GM19468 (cell line): ENCODE measurements around the gene ABCG4.
"Not testable (repeated sequence)": the region's sequence is repeated elsewhere in the genome, so short reads cannot be mapped to it uniquely, and the experiment has no call there.

Experiments used
- ATAC-seq: cut with Tn5 transposase; IDR thresholded peaks from one replicate; pipeline ENCODE4 v1.9.1; 2021; ENCODE audit warnings: mild to moderate bottlenecking, moderate library complexity, moderate number of reproducible peaks; ENCODE audit not compliant: unreplicated experiment; ENCODE audit errors: extremely low read depth

Gene ABCG4

DNA sequence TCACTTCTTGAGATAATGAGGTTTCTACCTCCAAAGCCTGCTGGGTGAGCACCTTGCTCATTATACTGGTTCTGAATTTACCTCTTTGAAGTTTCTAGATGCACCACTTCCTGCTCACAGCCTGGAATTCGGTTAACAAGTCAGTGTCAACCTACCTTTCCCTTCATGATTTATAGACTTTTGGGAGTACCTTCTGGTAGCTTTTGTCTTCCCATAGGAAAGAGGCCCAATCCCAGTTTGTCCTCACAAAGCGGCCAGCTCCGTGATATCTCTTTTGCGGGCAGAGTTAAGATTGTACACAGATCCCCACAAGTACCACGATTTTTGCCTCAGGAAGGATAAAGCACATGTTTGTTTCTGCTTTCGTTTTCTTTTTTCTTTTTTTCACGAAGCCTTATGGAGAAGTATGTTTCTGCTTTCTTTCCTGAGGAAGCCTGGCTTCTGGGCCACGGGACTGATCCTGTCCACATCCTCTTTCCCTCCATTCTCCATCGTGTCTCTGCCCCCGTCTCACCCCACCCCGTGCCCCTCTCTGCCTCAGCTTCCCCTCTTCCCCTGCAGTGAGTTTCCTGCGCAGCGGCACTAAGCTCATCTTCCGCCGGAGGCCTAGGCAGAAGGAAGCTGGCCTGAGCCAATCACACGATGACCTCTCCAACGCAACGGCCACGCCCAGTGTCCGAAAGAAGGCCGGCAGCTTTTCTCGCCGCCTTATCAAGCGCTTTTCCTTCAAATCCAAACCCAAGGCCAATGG is 33.2 kb upstream of the ABCG4 start:
- no peak for ATAC-seq

DNA sequence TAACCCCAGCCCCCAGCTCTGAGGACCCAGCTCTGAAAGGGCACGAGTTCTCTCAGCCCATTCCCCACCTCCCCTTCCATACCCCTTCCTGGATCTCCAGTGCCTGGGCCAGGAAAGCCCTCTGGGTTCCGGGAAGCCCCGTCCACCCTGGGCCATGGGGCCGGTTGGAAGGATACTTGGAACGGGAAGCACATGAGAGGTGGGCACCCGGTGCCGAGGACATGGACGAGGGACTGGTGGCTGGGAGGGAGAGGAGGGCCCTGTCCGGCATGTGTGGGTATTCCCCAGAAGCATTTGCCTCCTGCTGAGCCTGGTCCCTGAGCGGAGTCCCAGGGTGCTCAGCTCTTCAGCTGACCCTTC is 32.6 kb upstream of the ABCG4 start:
- ATAC-seq, result no peak

DNA sequence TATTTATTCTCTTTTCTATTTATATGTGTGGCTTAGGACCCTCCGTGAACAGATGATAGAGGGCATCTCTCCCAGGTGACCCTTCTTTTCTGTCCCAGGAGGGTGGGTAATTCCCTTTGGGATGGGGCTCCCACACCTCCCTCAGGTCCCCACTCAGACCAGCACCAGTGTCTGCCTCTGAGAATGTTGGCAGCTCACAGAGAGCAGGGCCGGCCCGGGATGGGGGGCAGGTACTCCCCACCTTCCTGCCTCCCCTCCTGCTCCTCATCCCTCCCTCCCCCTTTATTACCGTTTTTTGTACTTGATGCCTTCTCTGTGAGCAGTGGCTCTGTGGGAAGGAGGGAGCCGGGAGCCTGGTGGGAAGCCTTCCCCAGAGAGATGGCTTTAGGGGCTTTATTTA is 32.3 kb upstream of the ABCG4 start:
- no peak for ATAC-seq

DNA sequence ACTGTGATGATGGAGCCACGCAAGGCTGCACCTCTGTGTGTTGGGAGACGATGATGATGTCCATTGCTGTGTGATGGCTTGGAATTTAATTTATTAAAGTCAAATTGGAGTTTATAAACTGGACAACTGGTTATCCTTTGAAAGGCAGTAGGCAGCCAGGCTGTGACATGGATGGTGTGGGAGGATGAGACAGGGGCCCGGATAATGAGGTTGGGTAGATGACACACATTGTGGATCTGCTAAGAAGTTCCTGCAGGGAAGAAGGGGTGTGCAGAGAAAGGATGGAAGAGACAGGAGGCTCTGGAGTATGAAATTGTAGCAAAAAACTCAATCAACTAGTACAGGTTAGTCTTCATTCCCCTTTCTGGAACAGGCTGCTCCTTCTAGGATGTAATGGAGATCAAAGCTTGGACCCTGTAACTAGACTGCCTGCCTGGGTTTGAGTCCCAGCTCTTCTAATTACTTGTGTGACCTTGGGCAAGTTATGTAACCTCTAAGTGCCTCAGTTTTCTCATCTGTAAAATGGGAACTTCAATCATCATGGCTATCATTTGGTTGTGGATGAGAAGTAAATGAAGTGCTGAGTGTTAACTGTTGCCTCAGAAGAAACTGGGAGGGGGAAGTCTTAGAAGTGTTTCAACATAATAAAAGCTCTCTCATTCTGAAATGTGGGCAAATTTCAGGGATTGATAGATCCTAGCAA is 31.7 kb upstream of the ABCG4 start:
- no peak for ATAC-seq

DNA sequence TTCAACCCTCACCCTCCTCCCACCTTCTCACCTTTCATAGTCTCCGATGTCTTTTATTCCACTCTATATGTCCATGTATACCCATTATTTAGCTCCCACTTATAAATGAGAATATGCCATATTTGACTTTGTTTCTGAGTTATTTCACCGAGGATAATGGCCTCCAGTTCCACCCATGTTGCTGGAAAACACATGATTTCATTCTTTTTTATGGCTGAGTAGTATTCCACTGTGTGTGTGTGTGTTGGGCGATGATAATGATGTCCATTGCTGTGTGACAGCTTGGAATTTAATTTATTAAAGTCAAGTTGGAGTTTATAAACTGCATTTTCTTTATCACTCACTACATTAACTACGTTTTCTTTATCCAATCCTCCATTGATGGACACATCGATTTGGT is 30.6 kb upstream of the ABCG4 start:
- ATAC-seq, result no peak

DNA sequence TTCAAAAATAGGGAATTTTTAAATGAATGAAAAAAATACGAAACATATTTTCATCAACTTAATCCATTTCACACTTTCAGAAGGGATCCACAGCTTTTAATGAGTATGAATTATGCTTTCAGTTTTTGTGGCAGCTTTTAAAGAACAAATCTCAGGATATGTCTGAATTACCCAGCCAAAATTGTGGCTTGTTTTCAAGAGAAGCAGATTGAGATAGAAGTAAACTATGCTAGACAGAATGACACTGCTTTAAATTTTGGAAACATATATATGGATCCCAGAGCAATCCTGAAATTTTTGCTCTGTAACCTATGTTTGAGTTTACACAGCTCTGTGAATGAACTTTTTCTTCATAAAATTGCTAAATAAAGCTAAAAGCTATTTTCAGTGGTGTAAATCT is 29.9 kb upstream of the ABCG4 start:
- ATAC-seq, result no peak

DNA sequence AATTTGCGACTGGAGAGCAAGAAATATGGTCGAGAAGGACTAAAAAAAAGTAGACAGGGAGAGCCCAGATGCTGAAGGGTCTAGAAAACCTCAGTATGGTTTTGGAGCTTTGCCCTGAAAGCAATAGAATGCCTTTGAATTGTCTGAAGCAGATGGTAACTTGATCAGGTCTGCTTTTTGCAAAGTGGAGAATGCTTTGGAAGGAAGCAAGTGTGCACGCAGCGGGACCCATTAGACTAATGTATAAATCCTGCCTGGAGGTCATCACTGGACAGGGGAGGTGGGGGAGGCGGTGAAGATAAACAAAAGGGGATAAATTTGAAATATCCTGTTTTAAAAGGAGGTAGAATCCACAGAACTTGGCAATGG is 28.2 kb upstream of the ABCG4 start:
- no peak for ATAC-seq

DNA sequence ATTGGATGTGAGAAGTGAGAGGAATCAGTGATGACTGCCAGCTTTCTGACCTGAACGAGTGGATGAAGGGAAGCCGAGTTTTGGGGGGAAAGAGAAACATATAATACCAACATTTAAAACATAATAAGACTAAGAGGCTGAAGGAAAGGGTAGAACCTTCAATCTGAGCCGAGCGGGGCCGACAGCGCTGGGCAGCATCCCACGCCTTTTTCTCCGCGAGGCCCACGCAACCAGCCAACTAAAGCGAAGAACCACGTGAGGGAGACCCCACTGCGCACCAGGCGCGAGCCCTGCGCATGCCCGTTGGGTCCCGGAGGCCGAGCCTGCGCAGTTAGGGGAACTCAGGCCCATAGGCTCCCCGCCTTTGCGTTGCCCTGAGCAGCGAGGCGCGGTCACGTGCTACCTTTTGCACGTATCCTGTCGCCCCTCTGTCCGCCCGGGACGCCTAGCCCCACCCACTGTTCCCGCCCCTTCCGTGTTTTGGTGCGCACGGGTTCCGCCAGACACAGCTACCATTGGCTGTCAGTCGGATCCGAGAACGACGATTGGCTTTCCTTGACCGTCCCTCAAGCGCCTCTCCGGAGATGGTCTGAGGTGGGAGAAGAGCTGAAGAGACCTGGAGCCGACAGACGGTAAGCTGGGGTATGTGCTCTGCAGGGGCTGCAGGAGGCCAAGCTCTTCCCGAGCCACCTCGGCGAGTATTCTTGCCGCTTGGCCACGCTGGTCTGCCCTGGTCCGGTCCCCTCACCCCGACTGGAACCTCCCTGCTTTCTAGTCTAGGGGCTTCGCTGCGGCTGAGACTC is 27.6 kb upstream of the ABCG4 start, which contains the start of gene HINFP:
TSS of gene HINFP (plus strand) at position 573 of the 803 bp plus-strand sequence. CDS start 5,365 bp downstream, outside the sequence.
- peak; percentile 93 for ATAC-seq

DNA sequence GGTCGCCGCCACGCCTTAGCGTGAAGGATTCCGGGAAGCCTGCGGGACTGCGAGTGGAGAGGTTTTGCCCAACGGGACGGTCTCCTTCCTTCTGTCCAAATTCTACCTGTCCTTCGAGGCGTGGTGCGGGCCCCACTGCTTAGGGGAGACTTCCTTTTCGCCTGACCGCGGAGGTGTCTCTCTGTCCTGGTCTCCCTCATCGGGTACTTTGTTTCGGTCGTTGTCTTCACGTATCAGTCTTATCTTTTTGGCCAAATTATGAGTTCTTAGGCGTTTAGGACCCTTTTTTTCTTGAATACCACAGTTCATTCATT is 27.1 kb upstream of the ABCG4 start:
- ATAC-seq, result no peak

DNA sequence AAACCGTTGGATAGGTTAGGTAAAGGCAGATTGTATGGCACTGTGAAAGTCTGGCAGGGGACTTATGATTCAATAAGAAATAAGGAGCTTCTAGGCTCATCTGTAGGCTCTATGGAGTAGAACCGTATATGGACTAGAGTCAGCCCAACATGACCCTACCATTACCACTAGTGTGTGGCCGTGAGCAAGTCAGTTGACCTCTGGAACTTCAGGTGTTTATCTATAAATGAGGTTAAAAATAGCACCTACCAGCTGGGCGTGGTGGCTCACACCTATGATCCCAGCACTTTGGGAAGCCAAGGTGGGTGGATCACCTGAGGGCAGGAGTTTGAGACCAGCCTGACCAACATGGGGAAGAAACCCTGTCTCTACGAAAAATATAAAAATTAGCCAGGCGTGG is 23.0 kb upstream of the ABCG4 start:
- no peak for ATAC-seq

DNA sequence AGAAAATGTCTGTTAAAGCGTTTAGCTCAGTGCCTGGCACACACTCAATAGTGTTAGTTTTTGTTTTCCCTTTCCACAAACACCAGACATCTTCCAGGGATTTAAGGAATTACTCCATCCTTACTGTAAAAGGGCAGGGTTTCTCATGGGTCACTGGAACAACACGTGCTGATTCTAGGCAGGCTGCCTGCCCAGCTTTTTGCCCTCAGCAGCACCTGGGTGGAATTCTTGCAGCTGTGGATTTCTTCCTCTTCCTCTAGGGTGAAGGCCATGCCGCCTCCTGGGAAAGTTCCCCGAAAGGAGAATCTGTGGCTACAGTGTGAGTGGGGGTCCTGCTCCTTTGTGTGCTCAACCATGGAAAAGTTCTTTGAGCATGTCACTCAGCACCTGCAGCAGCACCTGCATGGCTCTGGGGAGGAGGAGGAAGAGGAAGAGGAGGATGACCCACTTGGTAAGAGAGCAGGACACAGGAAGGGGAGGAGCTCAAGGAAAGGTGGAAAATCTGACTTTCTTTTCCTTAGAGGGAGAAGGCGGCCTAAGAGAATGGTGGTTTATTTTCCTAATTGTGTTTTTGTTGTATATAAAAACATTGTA is 22.1 kb upstream of the ABCG4 start:
- ATAC-seq, result no peak

DNA sequence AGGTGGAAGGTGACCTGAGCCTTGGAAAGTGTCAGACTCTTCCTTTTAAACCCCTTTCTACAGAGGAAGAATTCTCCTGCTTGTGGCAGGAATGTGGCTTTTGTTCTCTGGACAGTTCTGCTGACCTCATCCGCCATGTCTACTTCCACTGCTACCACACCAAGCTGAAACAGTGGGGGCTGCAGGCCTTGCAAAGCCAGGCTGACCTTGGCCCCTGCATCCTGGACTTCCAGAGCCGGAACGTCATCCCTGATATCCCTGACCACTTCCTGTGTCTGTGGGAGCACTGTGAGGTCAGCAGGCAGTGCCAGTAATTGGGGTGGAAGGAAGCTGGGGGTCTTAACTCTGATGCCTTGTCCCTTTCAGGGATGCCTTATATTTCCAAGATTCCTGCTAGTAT is 18.2 kb upstream of the ABCG4 start:
- no peak for ATAC-seq

DNA sequence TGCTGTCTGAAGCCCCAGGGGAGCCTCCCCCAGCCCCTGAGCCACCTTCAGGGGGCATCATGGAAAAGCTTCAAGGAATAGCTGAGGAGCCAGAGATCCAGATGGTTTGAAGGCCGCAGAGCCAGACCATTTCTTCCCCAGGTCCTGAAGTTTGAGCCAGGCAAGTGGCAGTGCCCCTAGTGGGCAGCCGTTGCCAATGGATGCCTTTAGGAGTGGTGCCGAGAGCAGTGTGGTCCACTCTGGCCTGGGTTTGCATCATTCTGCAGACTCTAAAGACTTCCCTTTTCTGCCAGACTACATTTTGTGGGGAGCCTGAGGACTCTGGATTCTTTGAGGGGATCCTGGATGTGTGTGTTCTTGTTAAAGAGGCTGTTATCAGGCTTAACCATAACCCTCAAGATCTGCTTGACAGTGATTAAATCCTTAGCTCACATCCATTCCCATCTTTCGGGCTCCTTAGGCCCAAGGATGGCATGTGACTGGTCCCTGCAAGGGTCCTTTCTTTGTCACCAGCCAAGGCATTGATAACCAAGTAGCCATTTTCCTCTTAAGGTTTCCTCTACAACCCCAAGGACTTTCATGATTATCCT is 14.4 kb upstream of the ABCG4 start:
- no peak for ATAC-seq

DNA sequence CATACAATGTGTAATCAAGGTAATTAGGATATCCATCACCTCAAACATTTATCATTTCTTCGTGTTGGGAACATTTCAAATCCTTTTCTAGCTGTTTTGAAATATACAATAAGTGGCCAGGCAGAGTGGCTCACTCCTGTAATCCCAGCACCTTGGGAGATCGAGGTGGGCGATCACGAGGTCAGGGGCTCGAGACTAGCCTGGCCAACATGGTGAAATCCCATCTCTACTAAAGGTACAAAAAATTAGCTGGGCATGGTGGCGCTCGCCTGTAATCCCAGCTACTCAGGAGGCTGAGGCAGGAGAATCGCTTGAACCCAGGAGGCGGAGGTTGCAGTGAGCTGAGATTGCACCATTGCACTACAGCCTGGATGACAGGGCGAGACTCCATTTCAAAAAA is 9.6 kb upstream of the ABCG4 start:
- not testable (repeated sequence) for ATAC-seq

DNA sequence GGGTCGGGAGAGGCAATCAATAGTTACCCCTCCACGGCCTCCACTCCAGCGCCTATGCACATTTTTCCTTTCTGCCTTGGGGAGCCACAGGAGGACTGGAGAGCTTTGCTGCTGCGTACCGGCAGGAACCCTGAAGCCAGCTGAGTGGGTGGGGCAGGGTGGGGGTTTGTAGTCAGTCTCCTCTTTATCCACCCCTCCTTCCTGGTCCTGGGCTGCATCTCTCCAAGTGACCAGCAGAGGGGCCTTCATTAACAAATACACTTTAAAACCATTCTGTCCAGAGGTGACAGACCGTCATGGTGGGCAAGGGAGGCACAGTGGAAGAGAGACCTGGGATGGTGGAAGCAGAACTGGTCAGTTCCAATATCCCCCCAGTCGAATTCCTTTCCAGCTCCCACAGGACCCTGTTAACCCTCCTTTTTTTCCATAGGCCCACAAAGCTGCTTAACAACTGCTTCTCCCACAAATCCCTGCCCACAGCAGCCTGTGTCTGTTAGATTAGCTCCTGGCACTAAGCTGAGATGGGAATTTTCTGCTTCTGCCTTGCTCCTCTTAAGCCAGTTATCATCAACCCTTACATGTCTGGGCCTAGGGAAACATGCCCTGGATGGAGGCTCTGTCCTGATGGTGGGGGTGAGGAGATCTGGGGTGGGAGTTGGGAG is 3.9 kb upstream of the ABCG4 start:
- no peak for ATAC-seq

DNA sequence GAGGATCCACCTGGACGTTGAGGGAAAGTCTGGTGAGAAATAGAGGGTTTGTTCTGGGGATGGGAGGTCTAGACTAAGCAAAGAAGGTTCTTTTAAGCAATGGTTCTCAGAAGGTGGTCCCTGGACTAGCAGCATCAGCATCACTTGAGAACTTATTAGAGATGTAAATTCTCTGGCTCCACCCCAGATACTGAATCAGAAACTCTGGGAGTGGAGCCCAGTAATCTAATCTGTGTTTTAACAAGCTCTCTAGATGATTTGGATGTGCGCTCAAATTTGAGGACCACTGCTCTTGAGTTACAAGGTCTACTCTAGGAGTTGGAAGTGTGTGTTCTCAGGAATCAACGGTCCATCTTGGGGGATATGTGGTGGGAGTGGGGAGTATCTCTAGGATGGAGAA is 3.3 kb upstream of the ABCG4 start:
- no peak for ATAC-seq

DNA sequence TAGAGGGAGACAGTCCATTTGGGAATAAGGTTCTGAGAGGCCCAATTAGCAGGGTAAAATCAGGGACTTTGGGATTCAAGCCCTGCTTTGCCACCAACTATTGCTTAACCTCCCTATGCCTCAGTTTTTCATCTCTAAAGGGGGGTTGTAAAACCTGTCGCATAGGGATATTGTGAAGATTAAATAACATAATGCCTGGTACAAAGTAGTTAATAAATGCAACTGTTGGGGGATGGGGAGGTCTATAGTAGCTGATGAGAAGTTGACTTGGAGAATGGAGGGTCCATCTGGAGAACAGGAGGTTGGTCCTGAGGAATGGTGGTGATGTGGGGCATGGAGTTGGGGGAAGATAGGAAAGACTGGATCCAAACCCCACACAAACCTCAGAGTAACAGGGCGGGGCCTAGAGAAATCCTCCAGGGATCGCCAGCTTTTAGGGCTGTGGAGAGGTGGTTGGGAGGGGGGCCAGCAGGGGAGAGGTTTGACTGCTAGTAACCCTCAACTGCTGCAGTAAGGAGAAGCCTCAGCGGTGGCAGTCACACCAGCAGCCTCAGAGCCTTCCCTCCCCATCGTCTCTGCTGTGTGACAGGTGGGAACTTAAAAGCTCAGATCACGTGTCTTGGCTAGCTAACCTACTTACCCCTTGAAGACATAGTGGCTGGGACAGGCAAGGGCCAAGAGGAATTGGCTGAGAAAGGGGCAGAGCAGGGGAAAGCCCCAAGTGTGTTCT is 1.1 kb upstream of the ABCG4 start:
- no peak for ATAC-seq

DNA sequence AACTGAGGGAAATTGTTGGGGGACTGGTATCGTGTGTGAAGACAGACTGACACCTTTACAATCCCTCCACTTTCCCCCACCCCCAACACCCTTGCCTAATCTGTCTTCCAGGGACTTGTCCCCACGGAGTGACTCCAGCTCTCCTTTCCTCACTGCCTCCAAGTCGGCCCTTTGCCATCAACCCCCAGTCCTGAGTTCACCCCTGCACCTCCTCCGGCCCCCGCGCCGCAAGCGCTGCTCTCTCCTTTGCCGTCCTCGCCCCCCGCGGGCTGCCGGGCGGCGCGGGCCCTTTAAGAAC is 183 bp upstream of the ABCG4 start:
- no peak for ATAC-seq

DNA sequence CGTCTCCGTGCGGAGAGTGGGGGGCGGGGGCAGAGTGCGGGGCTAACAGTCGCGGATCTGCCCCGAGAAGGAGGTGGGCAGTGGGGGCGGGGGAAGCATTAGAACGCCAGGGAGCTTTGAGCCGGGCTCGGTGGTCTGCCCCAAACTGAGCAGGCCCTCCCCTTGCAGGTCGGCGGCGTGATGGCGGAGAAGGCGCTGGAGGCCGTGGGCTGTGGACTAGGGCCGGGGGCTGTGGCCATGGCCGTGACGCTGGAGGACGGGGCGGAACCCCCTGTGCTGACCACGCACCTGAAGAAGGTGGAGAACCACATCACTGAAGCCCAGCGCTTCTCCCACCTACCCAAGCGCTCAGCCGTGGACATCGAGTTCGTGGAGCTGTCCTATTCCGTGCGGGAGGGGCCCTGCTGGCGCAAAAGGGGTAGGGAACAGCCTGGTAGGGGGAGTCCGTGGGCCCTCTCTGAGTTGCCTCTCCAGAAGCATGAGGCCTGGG is 979 bp downstream of the ABCG4 start:
- no peak for ATAC-seq
